GM18861 (cell line): Measurements from ENCODE around the gene MIPOL1.
"Not testable (repeated sequence)": the region's sequence is repeated elsewhere in the genome, so short reads cannot be mapped to it uniquely, and the experiment has no call there.

ENCODE experiments used
- ATAC-seq: cut with Tn5 transposase; IDR thresholded peaks from one replicate; pipeline ENCODE4 v1.9.1; 2021; ENCODE audit not compliant: unreplicated experiment

The MIPOL1 gene

GRCh38 chr14:37230551-37231194, 32.9 kb downstream of the MIPOL1 start:
- peak; percentile 68 for ATAC-seq

DNA sequence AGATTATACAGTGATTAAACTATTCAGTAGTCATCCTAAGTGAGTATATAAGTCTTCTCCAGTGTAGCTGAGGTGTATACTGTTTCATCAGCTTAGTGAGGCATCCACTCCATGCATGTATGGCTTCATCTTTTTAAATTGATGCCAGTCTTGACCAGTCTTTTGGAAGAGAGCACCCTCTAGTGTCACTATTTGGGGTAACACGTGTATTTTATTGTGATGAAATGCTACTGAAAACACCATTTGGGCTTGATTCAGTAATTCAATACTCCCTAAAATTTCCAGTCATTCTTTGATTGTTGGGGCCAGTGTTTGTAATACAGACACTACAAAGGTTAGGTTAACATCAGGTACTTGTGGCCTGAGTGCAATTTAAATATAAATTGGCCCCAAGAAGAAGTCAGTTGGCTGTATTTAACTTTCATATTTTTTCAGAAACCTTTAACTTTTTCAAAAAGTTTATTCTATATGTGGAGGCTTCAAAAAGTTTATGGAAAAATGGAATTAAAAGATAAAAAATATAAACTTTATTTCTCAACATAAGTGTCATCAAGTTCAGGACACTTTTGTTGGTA, 35.3 kb downstream of the MIPOL1 start:
- ATAC-seq = no peak

GRCh38 chr14:37234222-37234621, 36.5 kb downstream of the MIPOL1 start:
- ATAC-seq = no peak

DNA sequence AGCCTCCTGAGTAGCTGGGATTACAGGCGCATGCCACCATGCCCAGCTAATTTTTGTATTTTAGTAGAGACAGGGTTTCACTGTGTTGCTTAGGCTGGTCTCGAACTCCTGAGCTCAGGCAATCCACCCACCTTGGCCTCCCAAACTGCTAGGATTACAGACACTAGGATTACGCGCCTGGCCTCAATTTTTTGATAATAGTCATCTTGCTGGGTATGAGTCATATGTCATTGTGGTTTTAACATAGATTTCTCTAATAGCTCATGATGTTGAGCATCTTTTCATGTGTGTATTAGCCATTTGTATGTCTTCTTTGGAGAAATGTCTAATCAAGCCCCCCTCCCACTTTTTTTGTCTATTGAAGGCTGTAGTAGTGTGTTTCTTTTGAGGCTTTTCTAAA, 38.3 kb downstream of the MIPOL1 start:
- ATAC-seq = not testable (repeated sequence)

DNA sequence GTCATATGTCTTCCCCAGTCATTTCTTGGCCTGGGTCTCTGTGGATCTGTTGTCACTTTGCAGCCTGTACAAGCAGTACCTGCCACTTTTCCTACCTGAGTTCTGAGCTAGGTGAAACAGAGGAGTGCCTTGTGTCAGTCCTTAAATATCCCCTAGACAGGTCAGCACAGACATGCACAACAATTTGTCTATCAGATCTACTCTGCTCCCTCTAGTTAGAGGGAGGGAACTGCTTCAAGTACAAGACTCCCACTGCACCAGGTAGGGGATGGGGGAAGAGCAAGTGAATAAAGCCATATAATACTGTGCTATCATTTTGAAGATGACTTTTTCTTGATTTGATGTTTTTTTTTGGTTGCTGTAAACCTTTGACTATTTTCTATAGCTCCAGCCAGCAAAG, 39.4 kb downstream of the MIPOL1 start:
- ATAC-seq = no peak

GRCh38 chr14:37237735-37238200, 40.0 kb downstream of the MIPOL1 start:
- no peak for ATAC-seq

DNA sequence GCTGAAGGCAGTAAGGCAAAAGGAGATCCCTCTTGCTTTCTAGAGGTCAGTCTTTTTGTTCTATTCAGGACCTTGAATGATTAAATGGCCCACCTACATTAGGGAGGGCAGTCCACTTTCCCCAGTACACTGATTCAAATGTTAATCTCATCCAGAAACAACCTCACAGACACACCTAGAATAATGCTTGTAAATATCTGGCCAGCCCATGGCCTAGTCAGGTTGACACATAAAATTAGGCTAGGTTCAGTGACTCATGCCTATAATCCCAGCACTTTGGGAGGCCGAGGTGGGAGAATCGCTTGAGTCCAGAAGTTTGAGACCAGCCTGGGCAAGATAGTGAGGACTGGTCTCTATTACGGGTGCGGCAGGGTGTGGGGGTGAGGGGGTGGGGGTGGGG, 43.5 kb downstream of the MIPOL1 start:
- ATAC-seq = no peak

DNA sequence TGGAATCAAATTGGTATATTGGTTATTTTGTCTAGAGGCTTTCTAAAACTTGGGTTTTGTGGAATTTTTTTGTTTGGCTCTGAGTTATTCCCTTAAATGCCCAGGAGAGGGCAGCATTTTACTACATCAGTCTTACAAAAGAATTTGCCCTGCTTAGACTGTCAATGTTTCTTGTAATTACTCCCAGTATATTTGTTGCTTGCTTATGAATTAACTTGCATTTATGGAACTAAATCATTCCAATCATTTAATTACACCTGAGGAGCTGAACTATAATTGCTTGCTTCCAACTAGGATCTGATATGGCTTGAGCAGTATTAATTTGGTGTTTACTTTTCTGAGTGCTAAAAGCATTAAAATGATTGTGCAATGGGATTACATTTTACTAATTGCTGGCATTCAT, 48.7 kb downstream of the MIPOL1 start:
- peak; percentile 63 for ATAC-seq

- ATAC-seq = no peak
These were observed 50.2 kb downstream of the MIPOL1 start for GRCh38 chr14:37247791-37248461.

DNA sequence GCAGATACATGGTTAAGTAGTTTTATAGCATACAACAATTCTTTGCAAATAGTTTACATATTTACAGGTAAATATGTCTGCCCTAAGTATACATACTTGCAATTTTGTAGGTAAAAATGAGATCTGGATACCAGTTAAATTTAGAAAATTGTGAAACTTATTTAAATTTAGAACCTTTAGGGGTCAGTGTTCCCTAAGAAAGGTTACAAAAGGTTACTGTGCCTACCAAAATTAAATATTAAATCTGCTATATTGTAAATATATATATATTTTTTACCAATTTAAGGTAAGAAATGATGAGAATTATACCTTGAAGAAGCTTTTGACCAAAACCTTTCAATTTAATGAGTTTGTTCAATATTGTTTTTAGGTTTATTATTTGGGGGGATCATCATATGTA, 54.0 kb downstream of the MIPOL1 start:
- no peak for ATAC-seq

GRCh38 chr14:37252434-37252833, 54.7 kb downstream of the MIPOL1 start:
- no peak for ATAC-seq

GRCh38 chr14:37253905-37254304, 56.2 kb downstream of the MIPOL1 start:
- ATAC-seq = no peak

- no peak for ATAC-seq
These were observed 56.7 kb downstream of the MIPOL1 start for GRCh38 chr14:37254411-37254947.

DNA sequence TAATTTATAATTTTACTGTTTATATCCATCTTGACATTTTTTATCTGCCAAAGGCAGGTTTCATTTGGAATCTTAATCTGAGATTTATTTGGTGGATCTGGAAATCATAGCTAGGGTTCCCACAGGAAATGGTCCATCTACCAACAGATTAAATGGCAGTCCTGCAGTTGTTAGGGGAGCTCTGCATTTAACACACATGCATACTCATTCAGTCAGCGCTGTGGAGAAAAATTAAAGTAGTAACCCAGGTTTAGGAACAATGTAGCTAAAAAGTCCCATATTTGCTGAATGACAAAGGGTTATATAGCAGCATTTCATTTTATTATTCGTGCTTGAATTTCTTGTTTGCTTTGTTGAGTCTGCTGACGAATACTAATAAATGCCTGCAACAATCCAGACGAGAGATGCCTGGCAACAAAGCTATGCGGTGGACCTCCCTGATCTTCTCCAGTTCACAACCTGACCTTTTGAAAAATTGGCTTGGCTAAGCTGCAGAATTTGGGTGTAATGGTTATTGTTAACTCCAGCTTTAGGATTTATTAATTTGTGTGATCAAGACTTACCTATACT, 59.8 kb downstream of the MIPOL1 start:
- ATAC-seq = no peak

DNA sequence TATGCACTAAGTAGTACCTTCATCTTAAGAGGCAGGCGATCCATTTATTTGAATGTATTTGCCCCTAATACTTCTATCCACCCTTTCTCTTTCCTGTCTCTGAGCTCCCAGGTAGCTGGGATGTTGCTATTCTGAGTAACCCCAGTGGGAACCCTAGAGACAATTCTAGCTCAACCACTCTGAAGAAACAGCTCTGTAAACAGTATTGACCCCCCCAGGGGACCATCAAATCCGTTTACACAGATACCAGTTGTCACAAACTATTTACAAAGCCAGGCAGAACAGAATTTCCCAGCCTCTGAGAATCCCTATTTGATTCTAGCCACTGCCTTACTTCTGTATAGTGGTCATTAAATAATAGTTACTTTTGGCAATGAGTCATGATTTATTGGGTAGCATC, 64.9 kb downstream of the MIPOL1 start:
- no peak for ATAC-seq

GRCh38 chr14:37263656-37264236, 66.0 kb downstream of the MIPOL1 start:
- no peak for ATAC-seq

GRCh38 chr14:37268788-37269187, 71.1 kb downstream of the MIPOL1 start:
- ATAC-seq = no peak

DNA sequence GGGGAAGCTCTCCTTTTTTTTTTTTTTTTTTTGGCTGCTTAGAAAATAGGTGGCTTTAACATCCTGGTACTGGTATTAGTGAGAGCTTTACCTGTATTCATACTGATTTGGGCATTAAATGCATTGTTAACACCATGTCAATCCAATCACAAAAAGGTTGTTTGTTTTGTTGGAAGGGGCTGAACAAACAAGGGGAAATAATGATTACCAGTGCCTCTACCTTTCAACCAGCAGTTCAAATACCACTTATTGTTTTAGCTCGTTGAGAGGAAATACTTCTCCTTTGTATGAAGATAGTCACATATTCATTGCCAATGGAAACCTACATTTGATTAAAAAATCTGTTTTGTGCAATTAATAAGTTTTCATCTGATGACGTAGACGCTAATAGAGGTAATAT, 72.9 kb downstream of the MIPOL1 start:
- ATAC-seq = no peak

DNA sequence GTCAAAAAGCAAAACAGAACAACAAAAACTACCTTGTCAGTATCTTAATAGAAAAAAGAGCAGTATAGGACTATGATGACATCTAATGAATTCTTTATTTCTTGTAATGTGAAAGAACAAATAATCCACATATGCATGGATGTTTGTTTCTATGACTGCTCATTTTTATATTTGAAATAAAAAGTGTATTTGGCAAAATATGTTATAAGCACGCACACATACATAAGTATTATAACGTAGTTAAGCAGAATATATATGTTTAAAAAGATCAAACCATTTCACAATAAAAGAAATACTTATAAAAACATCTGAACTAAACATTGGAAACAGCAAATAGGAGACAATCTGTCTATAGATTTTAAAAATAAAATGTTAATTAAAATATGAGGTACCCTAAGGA, 74.8 kb downstream of the MIPOL1 start:
- ATAC-seq = no peak

DNA sequence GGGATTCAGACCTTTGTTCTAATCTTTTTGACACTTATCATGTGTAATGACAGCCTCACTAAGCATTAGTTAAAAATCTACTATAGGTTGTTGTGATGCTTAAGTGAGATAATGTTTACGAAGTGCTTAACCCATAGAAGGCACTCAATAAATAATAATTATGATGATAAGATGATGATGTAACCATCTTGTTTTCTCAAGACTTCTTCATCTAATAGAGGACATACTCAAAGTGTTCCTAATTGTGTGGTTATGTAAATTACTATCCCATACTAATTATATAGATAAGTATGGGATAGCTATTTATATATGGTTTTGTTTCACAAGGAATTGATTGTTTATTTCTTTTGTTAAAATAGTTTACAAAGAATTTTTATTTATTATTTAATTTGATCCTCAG, 76.9 kb downstream of the MIPOL1 start:
- no peak for ATAC-seq

GRCh38 chr14:37275963-37276362, 78.2 kb downstream of the MIPOL1 start:
- ATAC-seq = no peak
